Ishikawa (cell line): ENCODE measurements around the gene RAB17.

Experiments used
- EGR1 ChIP-seq: IDR thresholded peaks from 2 replicates; pipeline ENCODE4 v1.6.1; 2012
- TAF1 ChIP-seq: IDR thresholded peaks from 2 replicates; pipeline ENCODE4 v1.6.1; 2012; ENCODE audit warnings: low read depth, mild to moderate bottlenecking
- TEAD4 ChIP-seq: IDR thresholded peaks from 2 replicates; pipeline ENCODE4 v1.6.1; 2012
- TF ChIP-seq, protein P1 (sequence below): IDR thresholded peaks from 2 replicates; pipeline ENCODE4 v1.6.1; 2012
- TF ChIP-seq, protein P2 (sequence below): IDR thresholded peaks from 2 replicates; pipeline ENCODE4 v1.6.1; 2012

Gene RAB17

GRCh38 chr2:237525559-237526157 is 64.9 kb downstream of the RAB17 start:
- TF ChIP-seq, protein P1, sequence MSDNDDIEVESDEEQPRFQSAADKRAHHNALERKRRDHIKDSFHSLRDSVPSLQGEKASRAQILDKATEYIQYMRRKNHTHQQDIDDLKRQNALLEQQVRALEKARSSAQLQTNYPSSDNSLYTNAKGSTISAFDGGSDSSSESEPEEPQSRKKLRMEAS = no peak
- no peak for TF ChIP-seq TEAD4
- TF ChIP-seq, protein P2, sequence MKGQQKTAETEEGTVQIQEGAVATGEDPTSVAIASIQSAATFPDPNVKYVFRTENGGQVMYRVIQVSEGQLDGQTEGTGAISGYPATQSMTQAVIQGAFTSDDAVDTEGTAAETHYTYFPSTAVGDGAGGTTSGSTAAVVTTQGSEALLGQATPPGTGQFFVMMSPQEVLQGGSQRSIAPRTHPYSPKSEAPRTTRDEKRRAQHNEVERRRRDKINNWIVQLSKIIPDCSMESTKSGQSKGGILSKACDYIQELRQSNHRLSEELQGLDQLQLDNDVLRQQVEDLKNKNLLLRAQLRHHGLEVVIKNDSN = no peak

- TF ChIP-seq EGR1 (no peak), TEAD4 (no peak), TAF1 (no peak)
Measured at GRCh38 chr2:237524631-237525030, 65.9 kb downstream of the RAB17 start.
